K562 (cell line): ENCODE data around the gene ZNF644. TPM values are rescaled to one million over a fixed set of nuclear protein-coding genes. Genes with fewer than 3 reads are reported as not detected.

ENCODE experiments used
- CUX1 ChIP-seq: fragments of 200-800 bp; sonication (Bioruptor generic); IDR thresholded peaks from 2 replicates; pipeline ENCODE4 v1.6.1; 2016; ENCODE audit warnings: missing genetic modification characterization, missing compliant biosample characterization
- GABPA ChIP-seq: fragments of 200-800 bp; sonication (Bioruptor generic); conservative IDR thresholded peaks from 2 replicates; pipeline ENCODE4 v1.6.1; 2016; ENCODE audit warnings: low read depth, missing genetic modification characterization, missing compliant biosample characterization
- HMG20B ChIP-seq: fragments of 250-450 bp; sonication (Bioruptor Pico); IDR thresholded peaks from 2 replicates; pipeline ENCODE4 v1.5.0; 2021; ENCODE audit warnings: mild to moderate bottlenecking
- IFI16 ChIP-seq: fragments of 250-450 bp; sonication (Bioruptor Pico); IDR thresholded peaks from 2 replicates; pipeline ENCODE4 v2.1.2; 2022; ENCODE audit warnings: mild to moderate bottlenecking, inconsistent platforms
- NCOR1 ChIP-seq: fragments of 450-650 bp; IDR thresholded peaks from 2 replicates; pipeline ENCODE4 v1.6.1; 2016; ENCODE audit warnings: mild to moderate bottlenecking, moderate library complexity
- NFRKB ChIP-seq: fragments of 450-650 bp; IDR thresholded peaks from 2 replicates; pipeline ENCODE4 v1.6.1; 2016; ENCODE audit warnings: low read depth
- POLR2B ChIP-seq: fragments of 450-650 bp; IDR thresholded peaks from 2 replicates; pipeline ENCODE4 v1.6.1; 2018; ENCODE audit warnings: low read depth; ENCODE audit not compliant: partially characterized antibody
- SIX5 ChIP-seq, 2 experiments: IDR thresholded peaks; 2 replicates each; pipeline ENCODE4 v1.6.1; 2011; ENCODE audit warnings: low read length in 2 of 2, borderline replicate concordance in 1 of 2, low read depth in 1 of 2, mild to moderate bottlenecking in 1 of 2, moderate library complexity in 1 of 2; ENCODE audit not compliant: insufficient read depth in 1 of 2
- ZBTB7A ChIP-seq: IDR thresholded peaks from 2 replicates; pipeline ENCODE4 v1.6.1; 2011; ENCODE audit warnings: low read depth, mild to moderate bottlenecking, low read length, moderate library complexity, borderline replicate concordance; ENCODE audit not compliant: control insufficient read depth
- ZHX1 ChIP-seq: fragments of 150-350 bp; conservative IDR thresholded peaks from 2 replicates; pipeline ENCODE4 v1.6.1; 2014; ENCODE audit warnings: low read length
- ZNF124 ChIP-seq: sonication (generic); formaldehyde crosslinking; IDR thresholded peaks from 2 replicates; pipeline ENCODE4 v1.8.1; 2022; ENCODE audit warnings: missing genetic modification reagents
- polyA plus RNA-seq, 8 experiments: library from polyadenylated mRNA; depleted of rRNA in 4 of 8; stranded (reverse) in 5 of 8; unstranded in 3 of 8; fragments of >200 nt; fragmentation: Nextera tagmentation in 2 of 8; fragmentation: Illumina TruSeq in 1 of 8; extraction: Ambion mirVana in 2 of 8; extraction: Trizol in 1 of 8; gene quantifications; 2 replicates each; pipeline versions ENCODE4 v1.2.1 to v1.2.3, GENCODE V29; 2011 to 2014; ENCODE audit warnings: inconsistent platforms in 1 of 8, missing spikeins in 1 of 8
- total RNA-seq, 7 experiments: library from RNA; depleted of rRNA in 6 of 7; stranded (reverse); fragments of >200 nt in 6 of 7; fragmentation: Illumina TruSeq in 2 of 7; extraction: Trizol in 2 of 7; gene quantifications; 2 replicates each; pipeline versions ENCODE4 v1.2.1 to v1.2.3, GENCODE V29; 2011 to 2021; ENCODE audit warnings: low replicate concordance in 1 of 7
- TF ChIP-seq, protein P1 (sequence below), 2 experiments: IDR thresholded peaks; 2 replicates each; pipeline ENCODE4 v1.6.1; 2012; ENCODE audit warnings: improper control_type of control experiment in 2 of 2, low read depth in 2 of 2, low read length in 2 of 2, borderline replicate concordance in 1 of 2
- TF ChIP-seq, protein P2 (sequence below): sonication (generic); formaldehyde crosslinking; IDR thresholded peaks from 2 replicates; pipeline ENCODE4 v1.8.1; 2022; ENCODE audit warnings: missing genetic modification reagents

The ZNF644 gene
- total and polyA plus RNA-seq, 9 of the 15 experiments (the other 6 are each of a cell fraction or from before 2014, with no cell fraction given), result 25.3 to 71.4 (median 39.6) TPM

DNA sequence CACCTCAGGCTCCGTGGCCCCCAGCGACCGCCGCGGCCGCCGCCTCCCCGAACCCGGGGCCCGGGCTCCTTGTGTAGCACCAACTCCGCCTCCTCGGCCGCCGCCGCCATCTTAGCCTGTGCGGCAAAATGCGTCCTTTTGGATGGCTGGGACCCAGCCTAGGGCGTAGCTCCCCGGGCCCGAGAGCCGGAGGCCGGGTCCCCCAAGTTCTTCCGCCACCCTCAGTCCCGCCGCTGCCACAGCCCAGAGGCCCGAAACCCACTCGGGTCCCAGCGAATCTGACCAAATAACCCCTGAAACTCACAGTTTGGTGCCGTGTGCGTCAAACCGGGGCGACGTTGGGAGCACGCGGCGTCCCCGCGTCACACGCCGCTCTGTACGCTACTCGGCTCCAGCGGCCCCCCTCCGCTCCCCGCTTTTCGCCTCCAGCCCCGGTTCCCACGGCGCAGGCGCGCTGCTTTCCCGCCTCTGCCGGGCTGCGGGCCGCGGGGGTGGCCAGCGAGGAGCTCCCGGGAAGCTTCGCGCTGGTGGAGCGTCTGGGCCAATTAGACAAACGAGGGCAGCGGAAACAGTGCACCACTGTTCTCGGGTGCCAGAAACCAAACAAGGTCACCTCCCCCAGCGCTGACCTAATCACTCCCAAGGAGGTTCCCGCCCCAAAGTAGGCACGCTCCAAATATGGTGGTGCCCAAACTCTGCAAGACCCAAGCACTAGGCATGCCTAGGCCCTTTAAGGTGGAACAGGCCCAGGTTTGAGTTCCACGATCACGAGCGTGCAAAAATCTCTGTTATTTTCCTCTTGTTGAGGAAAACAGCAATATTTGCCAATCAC, at the start of gene ZNF644 (continued):
- TF ChIP-seq, protein P1, sequence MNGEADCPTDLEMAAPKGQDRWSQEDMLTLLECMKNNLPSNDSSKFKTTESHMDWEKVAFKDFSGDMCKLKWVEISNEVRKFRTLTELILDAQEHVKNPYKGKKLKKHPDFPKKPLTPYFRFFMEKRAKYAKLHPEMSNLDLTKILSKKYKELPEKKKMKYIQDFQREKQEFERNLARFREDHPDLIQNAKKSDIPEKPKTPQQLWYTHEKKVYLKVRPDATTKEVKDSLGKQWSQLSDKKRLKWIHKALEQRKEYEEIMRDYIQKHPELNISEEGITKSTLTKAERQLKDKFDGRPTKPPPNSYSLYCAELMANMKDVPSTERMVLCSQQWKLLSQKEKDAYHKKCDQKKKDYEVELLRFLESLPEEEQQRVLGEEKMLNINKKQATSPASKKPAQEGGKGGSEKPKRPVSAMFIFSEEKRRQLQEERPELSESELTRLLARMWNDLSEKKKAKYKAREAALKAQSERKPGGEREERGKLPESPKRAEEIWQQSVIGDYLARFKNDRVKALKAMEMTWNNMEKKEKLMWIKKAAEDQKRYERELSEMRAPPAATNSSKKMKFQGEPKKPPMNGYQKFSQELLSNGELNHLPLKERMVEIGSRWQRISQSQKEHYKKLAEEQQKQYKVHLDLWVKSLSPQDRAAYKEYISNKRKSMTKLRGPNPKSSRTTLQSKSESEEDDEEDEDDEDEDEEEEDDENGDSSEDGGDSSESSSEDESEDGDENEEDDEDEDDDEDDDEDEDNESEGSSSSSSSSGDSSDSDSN (IDR thresholded peaks at IDR 0.05; ENCODE audit: borderline replicate concordance in 1 of 2, low read depth in 2 of 2, low read length in 2 of 2), result peak; percentile 21 to 46; a peak in 1 of 4 replicates
- peak; percentile 77 for TF ChIP-seq POLR2B
- no peak for TF ChIP-seq IFI16 (CRISPR knock-in tag)
- TF ChIP-seq ZNF124 (CRISPR knock-in tag), result no peak
- TF ChIP-seq, protein P2, sequence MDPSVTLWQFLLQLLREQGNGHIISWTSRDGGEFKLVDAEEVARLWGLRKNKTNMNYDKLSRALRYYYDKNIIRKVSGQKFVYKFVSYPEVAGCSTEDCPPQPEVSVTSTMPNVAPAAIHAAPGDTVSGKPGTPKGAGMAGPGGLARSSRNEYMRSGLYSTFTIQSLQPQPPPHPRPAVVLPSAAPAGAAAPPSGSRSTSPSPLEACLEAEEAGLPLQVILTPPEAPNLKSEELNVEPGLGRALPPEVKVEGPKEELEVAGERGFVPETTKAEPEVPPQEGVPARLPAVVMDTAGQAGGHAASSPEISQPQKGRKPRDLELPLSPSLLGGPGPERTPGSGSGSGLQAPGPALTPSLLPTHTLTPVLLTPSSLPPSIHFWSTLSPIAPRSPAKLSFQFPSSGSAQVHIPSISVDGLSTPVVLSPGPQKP (CRISPR knock-in tag), result no peak
- no peak for TF ChIP-seq HMG20B
- peak; percentile 91 for TF ChIP-seq NFRKB
- TF ChIP-seq ZHX1, result no peak
- TF ChIP-seq SIX5 (IDR thresholded peaks at IDR 0.05; ENCODE audit: borderline replicate concordance in 1 of 2, insufficient read depth in 1 of 2, low read depth in 1 of 2, low read length in 2 of 2), result no peak; a peak in 1 of 4 replicates
- 0 out of 2 replicates have a peak, but pooled peaks have one; percentile 71 for TF ChIP-seq CUX1 (CRISPR knock-in tag)
- no peak for TF ChIP-seq NCOR1
- TF ChIP-seq ZBTB7A, result peak; percentile 77; the same call in 1 of the 2 replicates
- peak; percentile 68 for TF ChIP-seq GABPA (tag)
